H1 (cell line): ENCODE measurements around the gene PCCA. TPM values are rescaled to one million over a fixed set of nuclear protein-coding genes. Genes with fewer than 3 reads are reported as not detected.

Source experiments
- CTCF ChIA-PET: fragments of 300-600 bp; sonication (Branson Sonifier 250); formaldehyde crosslinking; loops from one replicate; lab custom pipeline; 2021; ENCODE audit not compliant: partially characterized antibody; lab: Charles Lee
- POLR2A ChIA-PET: fragments of 300-600 bp; sonication (Branson Sonifier 250); formaldehyde crosslinking; loops from one replicate; lab custom pipeline; 2021; ENCODE audit warnings: inconsistent platforms; ENCODE audit not compliant: partially characterized antibody; lab: Charles Lee
- DNase-seq, 2 experiments: peaks; one replicate each; pipeline versions ENCODE4 v3.0.0 to v3.0.0-alpha.2; 2010 to 2022; ENCODE audit warnings: low spot score in 2 of 2, low read depth in 1 of 2, mixed read lengths in 1 of 2
- FAIRE-seq: peaks from 2 replicates; lab custom pipeline; 2011; peaks lifted over from hg19 to GRCh38; lab: Jason Lieb, UNC
- H2AFZ ChIP-seq: 2 replicates; pipeline ENCODE4 v1.8.1; 2012; ENCODE audit warnings: low read length, inconsistent platforms
- H2AK5ac ChIP-seq: 2 replicates; pipeline ENCODE4 v1.6.1; 2013; ENCODE audit warnings: low read depth, low read length
- H2BK120ac ChIP-seq: replicated peaks from 2 replicates; pipeline ENCODE3; 2013; ENCODE audit warnings: low read depth, low read length, inconsistent platforms
- H2BK12ac ChIP-seq: 2 replicates; pipeline ENCODE4 v1.6.1; 2013; ENCODE audit warnings: low read depth, low read length
- H2BK15ac ChIP-seq: 2 replicates; pipeline ENCODE4 v1.6.1; 2013; ENCODE audit warnings: low read length
- H2BK20ac ChIP-seq: 2 replicates; pipeline ENCODE4 v1.6.1; 2013; ENCODE audit warnings: low read length
- H2BK5ac ChIP-seq: 2 replicates; pipeline ENCODE4 v1.6.1; 2013; ENCODE audit warnings: low read depth, low read length
- H3K14ac ChIP-seq: 2 replicates; pipeline ENCODE4 v1.6.1; 2013; ENCODE audit warnings: inconsistent platforms; ENCODE audit not compliant: insufficient read length
- H3K18ac ChIP-seq: 2 replicates; pipeline ENCODE4 v1.6.1; 2013; ENCODE audit warnings: low read length; ENCODE audit errors: extremely low read depth
- H3K23ac ChIP-seq: 2 replicates; pipeline ENCODE4 v1.6.1; 2013; ENCODE audit warnings: inconsistent platforms; ENCODE audit not compliant: insufficient read length
- H3K23me2 ChIP-seq: 2 replicates; pipeline ENCODE4 v1.6.1; 2013; ENCODE audit warnings: low read depth, low read length
- H3K27ac ChIP-seq: 2 replicates; pipeline ENCODE4 v1.6.1; 2011; ENCODE audit warnings: low read depth, low read length, inconsistent platforms
- H3K27me3 ChIP-seq, 4 experiments: replicated peaks in 1 of 4; 1 replicate in 1 of 4; 2 replicates in 3 of 4; pipeline versions ENCODE4 v1.6.1 to v1.8.1; 2011 to 2013; ENCODE audit warnings: low read length in 3 of 4, mild to moderate bottlenecking in 3 of 4, inconsistent platforms in 2 of 4, mixed read lengths in 2 of 4, moderate library complexity in 1 of 4; ENCODE audit not compliant: control insufficient read depth in 3 of 4, insufficient read depth in 3 of 4; ENCODE audit errors: extremely low read depth in 1 of 4
- H3K36me3 ChIP-seq, 4 experiments: 2 replicates each; pipeline versions ENCODE4 v1.6.1 to v1.8.1; 2011 to 2013; ENCODE audit warnings: mild to moderate bottlenecking in 4 of 4, low read length in 3 of 4, moderate library complexity in 2 of 4, control low read depth in 1 of 4, inconsistent platforms in 1 of 4; ENCODE audit not compliant: insufficient read depth in 4 of 4, control insufficient read depth in 2 of 4
- H3K4ac ChIP-seq: replicated peaks from 2 replicates; pipeline ENCODE3; 2013; ENCODE audit warnings: low read length, low read depth, mixed read lengths, inconsistent platforms; ENCODE audit not compliant: insufficient read length
- H3K4me1 ChIP-seq, 4 experiments: replicated peaks in 1 of 4; 1 replicate in 1 of 4; 2 replicates in 3 of 4; pipeline versions ENCODE4 v1.6.1 to v1.8.1; 2011 to 2013; ENCODE audit warnings: low read length in 3 of 4, inconsistent platforms in 2 of 4, mixed read lengths in 1 of 4; ENCODE audit not compliant: insufficient read depth in 4 of 4, control insufficient read depth in 3 of 4
- H3K4me2 ChIP-seq, 2 experiments: 2 replicates each; pipeline versions ENCODE4 v1.6.1 to v1.8.1; 2011 to 2013; ENCODE audit warnings: low read depth in 2 of 2, low read length in 2 of 2, control low read depth in 1 of 2, inconsistent platforms in 1 of 2, mild to moderate bottlenecking in 1 of 2; ENCODE audit not compliant: insufficient read depth in 1 of 2
- H3K4me3 ChIP-seq, 4 experiments: fragments of 200-600, 300-600 bp in 1 of 4; sonication (generic), shearing (Covaris generic), sonication (Bioruptor Twin) in 1 of 4; 2 replicates each; pipeline versions ENCODE4 v1.5.1 to v1.8.1; 2011 to 2016; ENCODE audit warnings: low read length in 4 of 4, low read depth in 3 of 4, control low read depth in 2 of 4, inconsistent platforms in 2 of 4, mild to moderate bottlenecking in 2 of 4, mixed read lengths in 1 of 4, moderate library complexity in 1 of 4; ENCODE audit not compliant: insufficient read depth in 2 of 4; ENCODE audit errors: extremely low read depth in 1 of 4
- H3K56ac ChIP-seq: replicated peaks from 2 replicates; pipeline ENCODE3; 2013; ENCODE audit warnings: low read depth, mild to moderate bottlenecking, mixed read lengths, low read length, inconsistent platforms; ENCODE audit not compliant: insufficient read length
- H3K79me1 ChIP-seq: 2 replicates; pipeline ENCODE4 v1.6.1; 2013; ENCODE audit warnings: low read depth, low read length, control low read depth
- H3K79me2 ChIP-seq, 2 experiments: 2 replicates each; pipeline versions ENCODE4 v1.6.1 to v1.8.1; 2012 to 2013; ENCODE audit warnings: low read length in 2 of 2, mild to moderate bottlenecking in 2 of 2, inconsistent platforms in 1 of 2; ENCODE audit not compliant: insufficient read depth in 2 of 2, control insufficient read depth in 1 of 2
- H3K9ac ChIP-seq, 4 experiments: replicated peaks in 1 of 4; 1 replicate in 1 of 4; 2 replicates in 3 of 4; pipeline versions ENCODE4 v1.6.1 to v1.8.1; 2011 to 2013; ENCODE audit warnings: low read depth in 3 of 4, low read length in 3 of 4, control low read depth in 2 of 4, mild to moderate bottlenecking in 2 of 4, moderate library complexity in 2 of 4, inconsistent platforms in 1 of 4; ENCODE audit errors: extremely low read depth in 1 of 4
- H3K9me3 ChIP-seq, 2 experiments: 2 replicates each; pipeline versions ENCODE4 v1.6.1 to v1.8.1; 2012 to 2013; ENCODE audit warnings: mild to moderate bottlenecking in 2 of 2, moderate library complexity in 2 of 2, control low read depth in 1 of 2, inconsistent platforms in 1 of 2, low read depth in 1 of 2, low read length in 1 of 2, mixed read lengths in 1 of 2; ENCODE audit not compliant: insufficient read depth in 2 of 2
- H4K20me1 ChIP-seq, 2 experiments: replicated peaks in 1 of 2; 2 replicates each; pipeline versions ENCODE3 to v1.8.1; 2011 to 2013; ENCODE audit warnings: inconsistent platforms in 2 of 2, low read length in 2 of 2, mild to moderate bottlenecking in 1 of 2; ENCODE audit not compliant: insufficient read depth in 2 of 2, control insufficient read depth in 1 of 2
- H4K5ac ChIP-seq: 2 replicates; pipeline ENCODE4 v1.6.1; 2013; ENCODE audit warnings: low read length, low read depth, mixed read lengths, inconsistent platforms; ENCODE audit not compliant: insufficient read length
- H4K8ac ChIP-seq: 2 replicates; pipeline ENCODE4 v1.8.0; 2013; ENCODE audit warnings: mild to moderate bottlenecking, moderate library complexity, low read length, inconsistent platforms; ENCODE audit not compliant: insufficient read depth; ENCODE audit errors: extremely low read depth
- H4K91ac ChIP-seq: replicated peaks from 2 replicates; pipeline ENCODE3; 2013; ENCODE audit warnings: low read length, mixed read lengths, inconsistent platforms; ENCODE audit not compliant: insufficient read length
- CBX5 ChIP-seq: fragments of 300-800, 300-1000 bp; sonication (generic); IDR thresholded peaks from 2 replicates; pipeline ENCODE4 v1.7.1; 2016; ENCODE audit warnings: antibody characterized with exemption, low read length, low read depth
- CREB1 ChIP-seq: IDR thresholded peaks from 2 replicates; pipeline ENCODE4 v1.6.1; 2012; ENCODE audit warnings: inconsistent platforms
- MAFK ChIP-seq: IDR thresholded peaks from 2 replicates; pipeline ENCODE4 v1.6.1; 2012; ENCODE audit warnings: low read depth, mild to moderate bottlenecking, improper control_type of control experiment, low read length
- NANOG ChIP-seq: IDR thresholded peaks from 2 replicates; pipeline ENCODE4 v1.6.1; 2011; ENCODE audit warnings: low read length, low read depth, mild to moderate bottlenecking, inconsistent platforms; ENCODE audit not compliant: insufficient read depth, poor library complexity, severe bottlenecking
- NRF1 ChIP-seq: IDR thresholded peaks from 2 replicates; pipeline ENCODE4 v1.6.1; 2011; ENCODE audit warnings: mild to moderate bottlenecking, low read depth, low read length, improper control_type of control experiment
- POLR2A ChIP-seq, 2 experiments: IDR thresholded peaks; 1 replicate in 1 of 2; 2 replicates in 1 of 2; pipeline ENCODE4 v1.6.1; 2011; ENCODE audit warnings: low read depth in 2 of 2, low read length in 2 of 2, mild to moderate bottlenecking in 2 of 2; ENCODE audit errors: control extremely low read depth in 1 of 2
- POU5F1 ChIP-seq: IDR thresholded peaks from 2 replicates; pipeline ENCODE4 v1.6.1; 2011; ENCODE audit warnings: low read depth, mild to moderate bottlenecking, low read length, moderate library complexity
- RBBP5 ChIP-seq: IDR thresholded peaks from 2 replicates; pipeline ENCODE4 v1.7.1; 2012; ENCODE audit warnings: low read depth, mild to moderate bottlenecking, inconsistent platforms, low read length, moderate library complexity, borderline replicate concordance
- RXRA ChIP-seq: IDR thresholded peaks from 2 replicates; pipeline ENCODE4 v1.6.1; 2011; ENCODE audit warnings: low read depth, mild to moderate bottlenecking, low read length, moderate library complexity; ENCODE audit not compliant: insufficient read depth
- SP1 ChIP-seq: IDR thresholded peaks from 2 replicates; pipeline ENCODE4 v1.6.1; 2011; ENCODE audit warnings: low read depth, low read length
- SP2 ChIP-seq: IDR thresholded peaks from 2 replicates; pipeline ENCODE4 v1.6.1; 2012; ENCODE audit warnings: mild to moderate bottlenecking, low read length, inconsistent platforms
- TAF7 ChIP-seq: optimal IDR thresholded peaks from 2 replicates; pipeline ENCODE3; 2011; ENCODE audit warnings: low read depth, mild to moderate bottlenecking, inconsistent platforms, low read length, moderate library complexity, borderline replicate concordance
- YY1 ChIP-seq: IDR thresholded peaks from 2 replicates; pipeline ENCODE4 v1.6.1; 2011; ENCODE audit warnings: low read depth, mild to moderate bottlenecking, low read length
- WGBS, 2 experiments: shearing (Covaris generic) in 1 of 2; methylation state at CpG; one replicate each; pipeline versions ENCODE4 v1.1.6 to v1.1.7; 2013 to 2015; ENCODE audit warnings: low lambda C conversion rate in 2 of 2, mixed read lengths in 2 of 2, inconsistent platforms in 1 of 2, low coverage in 1 of 2, missing lambda C conversion rate in 1 of 2; ENCODE audit not compliant: insufficient replicate concordance in 2 of 2, insufficient coverage in 1 of 2, insufficient read length in 1 of 2; ENCODE audit errors: extremely low coverage in 1 of 2, missing lambda C conversion rate in 1 of 2; 5-methylcytosine and 5-hydroxymethylcytosine counted together
- polyA plus RNA-seq, 7 experiments: library from polyadenylated mRNA; depleted of rRNA in 3 of 7; stranded (reverse) in 5 of 7; unstranded in 2 of 7; fragments of >200 nt in 5 of 7; fragments of 200-250 nt in 2 of 7; gene quantifications; 1 replicate in 5 of 7; 2 replicates in 1 of 7; 4 replicates in 1 of 7; pipeline versions ENCODE4 v1.2.1 to v1.2.3, GENCODE V29; 2011 to 2013; ENCODE audit warnings: missing spikeins in 2 of 7, mixed read lengths in 2 of 7
- total RNA-seq: library from RNA; stranded (reverse); fragmentation: NEBNext Ultra II Directional; extraction: Animal tissue kit (Norgen Biotek cat#: 25700); gene quantifications from 2 replicates; pipeline ENCODE4 v1.2.1, GENCODE V29; 2021
- TF ChIP-seq, protein P1 (sequence below): IDR thresholded peaks from 2 replicates; pipeline ENCODE4 v1.6.1; 2012; ENCODE audit warnings: low read length, inconsistent platforms

Gene PCCA
- total and polyA plus RNA-seq, 2 of the 8 experiments (the other 6 are each of a cell fraction or from before 2014, with no cell fraction given): 18.4 to 49.8 TPM

DNA sequence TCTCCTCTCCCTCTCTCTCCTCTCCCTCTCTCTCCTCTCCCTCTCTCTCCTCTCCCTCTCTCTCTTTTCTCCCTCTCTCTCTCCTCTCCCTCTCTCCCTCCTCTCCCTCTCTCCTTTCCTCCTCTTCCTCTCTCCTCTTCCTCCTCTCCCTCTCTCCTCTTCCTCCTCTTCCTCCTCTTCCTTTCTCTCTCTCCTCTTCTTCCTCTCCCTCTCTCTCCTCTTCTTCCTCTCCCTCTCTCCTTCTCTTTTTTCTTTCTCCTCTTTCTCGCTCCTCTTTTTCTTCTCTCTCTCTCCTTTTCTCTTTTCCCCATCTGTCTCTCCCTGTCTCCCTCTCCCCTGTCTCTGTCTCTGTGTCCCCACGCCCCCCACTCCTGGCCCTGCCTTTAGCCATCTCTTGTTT is 363.0 kb downstream of the PCCA start:
- no peaks in the 10 kb centered on the region; the same call in 1 of the 2 replicates for H3K23me2 ChIP-seq
- no peak overlapping the region for H3K27ac ChIP-seq
- H3K4me3 ChIP-seq: no peak overlapping the region
- H3K79me2 ChIP-seq: no peaks in the 10 kb centered on the region
- H4K20me1 ChIP-seq: no peaks in the 10 kb centered on the region
- H4K5ac ChIP-seq: no peak overlapping the region
- WGBS, 2 experiments: 72% methylated on average over 2 of the region's 2 CpGs; no CpG with 5 or more reads in 1 of the 2 experiments
- CTCF ChIA-PET: interaction anchor here (1.1 kb wide), 1 partner anchor 62 kb away, joined by 4 read pairs; no protein-coding TSS in a partner anchor
- H3K27me3 ChIP-seq: no peaks in the 10 kb centered on the region
- no peak overlapping the region for H3K4ac ChIP-seq
- H3K9me3 ChIP-seq: no peaks in the 10 kb centered on the region
- no peak overlapping the region for H2AFZ ChIP-seq
- no peak overlapping the region for H3K23ac ChIP-seq
- no peak overlapping the region for H4K8ac ChIP-seq
- no peak overlapping the region for H2BK15ac ChIP-seq
- H3K14ac ChIP-seq: no peak overlapping the region
- no peak overlapping the region for H4K91ac ChIP-seq
- H3K4me1 ChIP-seq: no peaks in the 10 kb centered on the region
- no peaks in the 10 kb centered on the region for H3K79me1 ChIP-seq
- no peak overlapping the region for H3K18ac ChIP-seq
- no peak overlapping the region for H3K9ac ChIP-seq
- POLR2A ChIA-PET: interaction anchor here (0.8 to 0.9 kb wide), 2 partner anchors 12 to 23 kb away, joined by 3 read pairs; no protein-coding TSS in a partner anchor
- H2BK5ac ChIP-seq: peak overlapping the region; percentile 52
- FAIRE-seq (no peak), DNase-seq (no peak)
- H3K4me2 ChIP-seq: no peak overlapping the region
- no peak overlapping the region for H2BK20ac ChIP-seq
- no peak overlapping the region for H2AK5ac ChIP-seq
- H3K56ac ChIP-seq: no peak overlapping the region
- no peak overlapping the region for H2BK120ac ChIP-seq
- peak overlapping the region; percentile 23; the same call in 1 of the 2 replicates for H2BK12ac ChIP-seq
- H3K36me3 ChIP-seq: no peaks in the 10 kb centered on the region
- no peak for TF ChIP-seq POU5F1
- TF ChIP-seq NANOG: no peak
- no peak for TF ChIP-seq POLR2A (IDR thresholded peaks at IDR 0.05; ENCODE audit: control extremely low read depth in 1 of 2, low read depth in 2 of 2, low read length in 2 of 2)
- TF ChIP-seq MAFK: no peak
- TF ChIP-seq TAF7: no peak
- TF ChIP-seq RXRA: no peak
- no peak for TF ChIP-seq YY1
- TF ChIP-seq CREB1: no peak
- no peak for TF ChIP-seq CBX5
- no peak for TF ChIP-seq RBBP5
- TF ChIP-seq SP2: no peak
- no peak for TF ChIP-seq NRF1
- TF ChIP-seq SP1: no peak
- TF ChIP-seq, protein P1, sequence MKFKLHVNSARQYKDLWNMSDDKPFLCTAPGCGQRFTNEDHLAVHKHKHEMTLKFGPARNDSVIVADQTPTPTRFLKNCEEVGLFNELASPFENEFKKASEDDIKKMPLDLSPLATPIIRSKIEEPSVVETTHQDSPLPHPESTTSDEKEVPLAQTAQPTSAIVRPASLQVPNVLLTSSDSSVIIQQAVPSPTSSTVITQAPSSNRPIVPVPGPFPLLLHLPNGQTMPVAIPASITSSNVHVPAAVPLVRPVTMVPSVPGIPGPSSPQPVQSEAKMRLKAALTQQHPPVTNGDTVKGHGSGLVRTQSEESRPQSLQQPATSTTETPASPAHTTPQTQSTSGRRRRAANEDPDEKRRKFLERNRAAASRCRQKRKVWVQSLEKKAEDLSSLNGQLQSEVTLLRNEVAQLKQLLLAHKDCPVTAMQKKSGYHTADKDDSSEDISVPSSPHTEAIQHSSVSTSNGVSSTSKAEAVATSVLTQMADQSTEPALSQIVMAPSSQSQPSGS: no peak
